Muscle of leg (tissue), 11 donors: ENCODE results near the gene CBY1. TPM values are rescaled to one million over a fixed set of nuclear protein-coding genes. Genes with fewer than 3 reads are reported as not detected.
"Not testable (repeated sequence)": the region's sequence is repeated elsewhere in the genome, so short reads cannot be mapped to it uniquely, and the experiment has no call there.

ENCODE experiments used
- DNase-seq: peaks from one replicate; pipeline ENCODE4 v3.0.0; 2013
- H3K27ac ChIP-seq: one replicate; pipeline ENCODE4 v1.5.1; 2013; ENCODE audit warnings: mild to moderate bottlenecking, low read length, control low read depth
- H3K27me3 ChIP-seq: one replicate; pipeline ENCODE4 v1.6.1; 2013; ENCODE audit warnings: low read length; ENCODE audit not compliant: control insufficient read depth, insufficient read depth
- H3K36me3 ChIP-seq: one replicate; pipeline ENCODE4 v1.6.1; 2013; ENCODE audit warnings: low read length; ENCODE audit not compliant: control insufficient read depth, insufficient read depth
- H3K4me1 ChIP-seq: one replicate; pipeline ENCODE4 v1.6.1; 2013; ENCODE audit warnings: low read length; ENCODE audit not compliant: control insufficient read depth, insufficient read depth
- H3K4me3 ChIP-seq: one replicate; pipeline ENCODE4 v1.5.1; 2013; ENCODE audit warnings: low read length, control low read depth
- H3K9me3 ChIP-seq: replicated peaks from 2 replicates; pipeline ENCODE4 v1.6.1; 2013; ENCODE audit warnings: low read depth, low read length; ENCODE audit not compliant: control insufficient read depth
- WGBS: methylation state at CpG from one replicate; pipeline ENCODE4 v1.1.5; 2013; ENCODE audit warnings: missing lambda C conversion rate; ENCODE audit not compliant: insufficient coverage; 5-methylcytosine and 5-hydroxymethylcytosine counted together
- polyA plus RNA-seq, 8 donors: library from polyadenylated mRNA; unstranded; fragments of 120-200 nt; gene quantifications; one replicate each; pipeline versions ENCODE4 v1.2.1 to v1.2.3, GENCODE V29; 2013; ENCODE audit warnings: inconsistent platforms in 1 of 8, low replicate concordance in 1 of 8; ENCODE audit not compliant: insufficient read length in 8 of 8, insufficient read depth in 1 of 8
- total RNA-seq: library from RNA; stranded (reverse); fragments of 120-200 nt; gene quantifications from one replicate; pipeline ENCODE4 v1.2.4, GENCODE V29; 2013

The CBY1 gene
- total and polyA plus RNA-seq, 9 donors: 19.8 to 43.7 (median 35.2) TPM

- no peak for DNase-seq
- peaks cover 8% of the 10 kb centered on the region for H3K36me3 ChIP-seq
- H3K27ac ChIP-seq: no peak overlapping the region
- H3K27me3 ChIP-seq: no peaks in the 10 kb centered on the region
- no peaks in the 10 kb centered on the region for H3K9me3 ChIP-seq
- 60% methylated on average over 1 of the region's 4 CpGs for WGBS
- no peaks in the 10 kb centered on the region for H3K4me1 ChIP-seq
- H3K4me3 ChIP-seq: no peak overlapping the region
Measured at GRCh38 chr22:38614332-38615063, 41.9 kb upstream of the CBY1 start.

GRCh38 chr22:38615064-38615405 is 41.4 kb upstream of the CBY1 start:
- not testable (repeated sequence) for H3K27ac ChIP-seq, H3K27me3 ChIP-seq, H3K36me3 ChIP-seq, H3K9me3 ChIP-seq, DNase-seq, H3K4me1 ChIP-seq, H3K4me3 ChIP-seq
- 100% methylated on average over 2 of the region's 9 CpGs for whole genome bisulfite sequencing

- no peak for DNase-seq
- no peak overlapping the region for H3K27ac ChIP-seq
- no peaks in the 10 kb centered on the region for H3K9me3 ChIP-seq
- H3K36me3 ChIP-seq: peaks cover 8% of the 10 kb centered on the region
- no CpG with 5 or more reads among the region's 1 CpG for WGBS
- H3K4me1 ChIP-seq: no peaks in the 10 kb centered on the region
- no peak overlapping the region for H3K4me3 ChIP-seq
- no peaks in the 10 kb centered on the region for H3K27me3 ChIP-seq
Measured at GRCh38 chr22:38618258-38618657, 38.2 kb upstream of the CBY1 start.

DNA sequence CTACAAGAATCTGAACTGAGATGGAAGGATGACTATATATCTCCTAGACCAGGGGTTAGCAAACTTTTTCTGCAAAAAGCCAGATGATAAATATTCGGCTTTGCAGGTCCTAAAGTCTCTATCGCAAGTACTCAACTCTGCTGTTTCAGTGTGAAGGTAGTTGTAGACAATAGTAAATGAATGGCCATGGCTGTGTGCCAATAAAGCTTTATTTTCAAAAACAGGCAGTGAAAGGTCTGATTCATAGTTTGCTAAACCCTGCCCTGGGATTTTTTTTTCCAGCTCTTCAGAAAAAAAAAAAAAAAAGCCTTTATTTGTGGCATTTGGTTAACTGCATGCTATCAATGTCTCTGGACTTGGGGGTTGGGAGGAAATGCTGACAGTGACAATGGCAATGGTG is 37.8 kb upstream of the CBY1 start:
- no peak for DNase-seq
- Histone ChIP-seq H3K36me3 (peaks cover 8% of the 10 kb centered on the region), H3K4me1 (no peaks in the 10 kb centered on the region), H3K9me3 (no peaks in the 10 kb centered on the region), H3K4me3 (no peak overlapping the region), H3K27me3 (no peaks in the 10 kb centered on the region), H3K27ac (no peak overlapping the region)
- no CpG with 5 or more reads among the region's 2 CpGs for WGBS

GRCh38 chr22:38623351-38623750 is 33.1 kb upstream of the CBY1 start:
- H3K27ac ChIP-seq: no peak overlapping the region
- DNase-seq: no peak
- H3K4me1 ChIP-seq: no peaks in the 10 kb centered on the region
- H3K4me3 ChIP-seq: no peak overlapping the region
- WGBS: 83% methylated on average over 4 of the region's 4 CpGs
- no peaks in the 10 kb centered on the region for H3K27me3 ChIP-seq
- H3K36me3 ChIP-seq: peaks cover 3% of the 10 kb centered on the region
- H3K9me3 ChIP-seq: no peaks in the 10 kb centered on the region

DNA sequence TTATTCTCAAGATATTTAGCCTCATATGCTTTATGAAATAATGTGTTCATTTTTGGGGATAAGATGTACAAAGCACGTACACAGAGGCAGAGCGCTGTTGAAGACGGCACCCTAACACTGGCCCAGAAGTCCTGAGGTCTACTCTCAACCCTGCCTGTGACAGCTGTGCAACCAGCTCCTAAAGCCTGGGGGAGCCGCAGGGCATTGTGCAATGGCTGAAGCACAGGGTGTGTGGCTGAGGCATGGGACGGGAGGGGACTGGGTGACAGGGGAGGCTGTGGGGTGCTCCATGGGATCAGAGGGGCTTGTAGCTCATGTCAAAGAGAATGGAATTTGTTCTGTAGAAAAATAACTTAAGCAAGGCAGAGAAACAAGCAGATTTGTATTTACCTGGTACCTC is 28.0 kb upstream of the CBY1 start:
- no peaks in the 10 kb centered on the region for H3K27me3 ChIP-seq
- H3K4me3 ChIP-seq: no peak overlapping the region
- H3K4me1 ChIP-seq: no peaks in the 10 kb centered on the region
- WGBS: 77% methylated on average over 5 of the region's 5 CpGs
- H3K36me3 ChIP-seq: no peaks in the 10 kb centered on the region
- DNase-seq: no peak
- no peaks in the 10 kb centered on the region for H3K9me3 ChIP-seq
- H3K27ac ChIP-seq: no peak overlapping the region

DNA sequence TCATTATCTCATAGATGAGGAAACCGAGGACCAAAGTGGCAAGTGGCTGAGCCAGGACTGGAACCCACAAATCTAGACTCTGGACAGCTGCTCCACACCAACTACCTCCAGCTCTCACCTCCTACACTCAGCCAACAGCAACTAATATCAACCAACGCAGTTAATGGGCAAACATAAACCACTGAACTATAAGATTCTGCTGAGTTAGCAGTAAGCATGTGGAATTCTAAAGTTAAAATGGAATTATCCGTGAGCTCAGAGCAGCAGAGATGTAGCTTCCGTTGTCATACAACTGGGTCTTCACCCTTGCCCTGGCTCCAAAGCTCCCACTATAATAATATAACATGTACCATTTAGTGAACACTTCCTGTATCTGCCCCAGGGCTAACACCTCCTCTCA is 27.3 kb upstream of the CBY1 start:
- no peaks in the 10 kb centered on the region for H3K4me1 ChIP-seq
- no peaks in the 10 kb centered on the region for H3K9me3 ChIP-seq
- no peaks in the 10 kb centered on the region for H3K36me3 ChIP-seq
- no peak for DNase-seq
- H3K4me3 ChIP-seq: no peak overlapping the region
- no peaks in the 10 kb centered on the region for H3K27me3 ChIP-seq
- H3K27ac ChIP-seq: no peak overlapping the region
- no CpG with 5 or more reads among the region's 4 CpGs for WGBS

DNA sequence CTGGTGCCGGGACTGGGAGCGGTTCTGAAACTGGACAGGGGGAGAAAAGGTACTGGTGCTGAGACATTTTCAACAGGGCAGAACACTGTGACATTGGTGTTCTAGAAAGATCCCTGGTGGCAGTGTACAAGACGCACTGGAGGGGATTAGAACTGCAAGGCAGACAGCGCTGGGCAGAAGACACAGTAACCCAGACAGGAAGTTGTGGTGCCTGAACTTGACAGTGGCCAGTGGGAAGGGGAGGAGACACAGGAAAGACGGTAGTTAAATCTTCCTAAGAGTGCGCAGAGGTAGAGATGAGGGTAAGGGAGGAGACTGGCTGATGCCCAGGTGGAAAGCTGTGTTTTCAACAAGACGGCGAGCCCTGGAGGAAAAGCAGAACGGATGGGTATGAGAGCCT is 24.7 kb upstream of the CBY1 start:
- H3K4me1 ChIP-seq: no peaks in the 10 kb centered on the region
- 84% methylated on average over 9 of the region's 9 CpGs for WGBS
- no peak for DNase-seq
- no peaks in the 10 kb centered on the region for H3K9me3 ChIP-seq
- no peaks in the 10 kb centered on the region for H3K27me3 ChIP-seq
- H3K4me3 ChIP-seq: no peak overlapping the region
- no peak overlapping the region for H3K27ac ChIP-seq
- peaks cover 6% of the 10 kb centered on the region for H3K36me3 ChIP-seq

DNA sequence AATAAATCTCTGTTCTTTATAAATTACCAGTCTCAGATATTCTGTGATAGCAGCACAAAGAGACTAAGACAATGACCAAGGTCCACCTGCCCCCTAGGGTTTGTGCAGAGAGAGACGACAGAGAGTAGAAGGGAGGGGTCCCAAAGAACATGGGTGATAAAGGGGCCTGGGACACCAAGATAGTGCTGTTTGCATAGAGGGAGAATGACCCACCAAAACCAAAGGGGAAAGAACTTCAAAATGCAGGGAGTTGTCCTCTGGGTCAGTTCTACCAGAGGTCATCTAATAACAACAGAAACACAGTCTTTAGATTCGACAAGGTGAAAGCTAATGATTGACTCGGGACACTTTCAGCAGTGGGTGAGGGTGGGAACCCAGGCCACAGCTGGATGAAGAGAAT is 23.9 kb upstream of the CBY1 start:
- no peak overlapping the region for H3K4me3 ChIP-seq
- H3K36me3 ChIP-seq: peaks cover 6% of the 10 kb centered on the region
- H3K27ac ChIP-seq: no peak overlapping the region
- WGBS: 100% methylated on average over 2 of the region's 3 CpGs
- no peaks in the 10 kb centered on the region for H3K27me3 ChIP-seq
- H3K4me1 ChIP-seq: no peaks in the 10 kb centered on the region
- no peak for DNase-seq
- no peaks in the 10 kb centered on the region for H3K9me3 ChIP-seq

DNA sequence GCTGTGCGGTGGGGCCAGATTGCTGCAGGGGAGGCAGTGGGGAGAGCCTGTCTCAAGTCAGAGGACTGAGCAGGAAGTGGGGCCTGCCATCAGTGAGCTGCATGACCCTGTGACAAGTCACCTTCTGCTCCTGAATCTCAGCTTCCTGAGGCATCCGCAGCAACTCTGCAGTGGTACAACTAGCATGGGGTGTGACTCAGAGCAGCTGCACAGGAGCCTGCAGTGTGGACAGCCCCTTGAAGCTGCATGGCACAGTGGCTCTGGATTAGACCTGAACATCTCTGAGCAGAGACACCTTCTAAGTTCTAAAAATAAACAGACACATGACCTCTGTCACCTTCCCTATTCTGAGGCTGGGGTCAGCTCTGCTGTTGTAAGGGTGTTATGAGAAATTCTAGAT is 18.2 kb upstream of the CBY1 start:
- Histone ChIP-seq H3K27me3 (no peaks in the 10 kb centered on the region), H3K27ac (no peak overlapping the region), H3K4me3 (no peak overlapping the region), H3K9me3 (no peaks in the 10 kb centered on the region), H3K36me3 (peaks cover 6% of the 10 kb centered on the region), H3K4me1 (no peaks in the 10 kb centered on the region)
- WGBS: 96% methylated on average over 2 of the region's 2 CpGs
- no peak for DNase-seq

- H3K9me3 ChIP-seq: no peaks in the 10 kb centered on the region
- H3K27me3 ChIP-seq: no peaks in the 10 kb centered on the region
- no peak overlapping the region for H3K4me3 ChIP-seq
- no CpG with 5 or more reads among the region's 3 CpGs for WGBS
- no peaks in the 10 kb centered on the region for H3K4me1 ChIP-seq
- no peak for DNase-seq
- H3K36me3 ChIP-seq: peaks cover 6% of the 10 kb centered on the region
- H3K27ac ChIP-seq: no peak overlapping the region
Measured at GRCh38 chr22:38638728-38639127, 17.7 kb upstream of the CBY1 start.
